ENCODE data around the gene NDC1.

Gene NDC1

DNA sequence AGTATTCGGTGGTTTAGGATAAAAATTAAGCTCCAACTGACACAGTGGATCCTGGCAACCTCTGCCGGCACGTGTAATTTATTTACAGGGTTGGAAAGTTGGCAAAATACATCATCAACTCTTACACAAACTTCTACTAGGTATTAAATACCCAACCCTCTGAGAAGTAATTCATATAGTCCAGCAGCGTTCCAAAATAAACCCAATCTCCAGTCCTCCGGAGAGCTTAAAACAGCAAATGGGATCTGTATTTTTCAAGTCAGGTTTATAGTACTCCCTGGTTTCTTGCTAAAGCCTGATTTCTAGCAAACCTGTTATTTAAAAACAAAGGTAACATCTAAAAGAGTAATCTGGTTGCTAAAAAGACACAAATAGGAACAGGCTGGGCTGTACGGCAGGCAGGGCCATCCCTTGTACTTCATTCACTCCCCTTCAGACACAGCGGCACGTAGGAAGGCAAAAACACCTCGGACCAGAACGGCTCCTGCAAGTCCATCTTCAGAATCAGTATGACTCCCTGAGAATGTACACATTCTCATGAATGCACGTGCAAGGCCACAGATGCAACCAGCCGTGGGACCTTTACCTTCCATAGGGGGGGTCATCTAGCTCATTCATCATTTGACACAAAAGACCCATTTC is 107.8 kb downstream of the NDC1 start:
- no peak for DNase-seq

DNA sequence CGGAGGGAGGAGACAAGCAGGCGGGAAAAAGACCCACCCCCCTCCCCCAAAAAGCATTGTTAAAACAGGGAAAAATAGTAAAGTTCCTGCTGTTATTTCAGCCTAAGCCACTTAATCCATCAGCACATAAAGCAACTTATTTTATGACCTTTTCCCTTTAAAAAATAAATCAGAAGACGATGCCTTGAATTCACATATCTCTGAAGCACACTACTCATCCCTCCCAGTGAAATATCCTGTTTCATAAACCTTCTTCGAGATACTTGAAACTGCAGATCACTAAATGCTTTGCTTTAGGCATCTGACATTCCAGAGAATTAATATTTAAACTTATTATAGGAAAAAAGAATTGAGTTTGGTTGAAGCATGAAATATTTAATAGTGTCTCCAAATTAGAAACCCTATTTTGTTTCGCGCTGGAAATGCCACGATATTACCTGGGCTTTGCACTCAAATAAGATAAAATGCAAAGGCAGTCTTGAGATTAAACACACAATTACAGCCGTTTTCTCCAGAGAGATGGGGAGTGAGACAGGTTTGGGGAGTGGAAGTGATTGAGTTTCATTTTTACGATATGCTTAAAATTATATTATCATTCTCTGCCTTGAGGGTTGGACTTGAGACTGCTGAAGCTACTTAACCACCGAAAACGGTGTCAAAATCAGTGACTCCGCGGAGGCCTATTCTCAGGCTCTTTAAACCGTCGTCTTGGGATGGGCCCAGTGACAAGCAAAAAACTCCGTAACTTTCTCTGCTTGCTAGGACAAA is 108.5 kb downstream of the NDC1 start:
- no peak for DNase-seq

DNA sequence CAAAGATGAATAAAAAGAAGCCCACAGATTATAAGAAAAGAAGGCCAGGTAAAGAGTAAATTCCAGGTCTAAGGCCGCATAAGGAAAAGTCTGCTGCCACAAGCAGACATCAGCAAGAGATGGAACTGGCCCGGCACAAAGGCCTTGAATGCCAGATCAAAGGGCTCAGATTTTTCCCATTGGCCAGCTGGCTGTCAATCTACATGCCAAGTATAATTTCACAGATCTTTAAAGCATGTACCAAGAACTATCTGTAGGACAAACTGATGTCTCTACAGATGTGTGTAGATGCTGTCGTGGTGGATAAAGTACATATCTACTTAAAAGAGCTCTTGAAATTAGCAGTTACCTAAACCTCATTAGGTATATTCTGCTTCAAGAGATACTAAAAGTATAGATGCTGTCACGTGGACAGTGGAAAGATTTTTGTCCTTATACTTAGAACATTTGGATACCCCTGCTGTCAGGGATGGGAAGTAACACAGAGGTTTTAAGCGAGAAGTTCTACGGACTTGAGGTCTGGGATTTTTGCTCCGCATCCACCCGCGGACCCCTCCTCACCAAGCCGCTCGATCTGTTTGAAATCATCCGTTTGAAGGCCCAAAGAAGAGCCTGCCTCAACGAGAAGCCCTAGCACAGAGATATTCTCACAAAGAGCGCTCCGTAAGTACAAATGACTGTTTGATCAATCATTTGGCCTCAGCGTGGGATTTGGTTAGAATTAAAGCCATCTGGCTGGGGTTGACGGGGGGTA is 109.2 kb downstream of the NDC1 start:
- DNase-seq: no peak

DNA sequence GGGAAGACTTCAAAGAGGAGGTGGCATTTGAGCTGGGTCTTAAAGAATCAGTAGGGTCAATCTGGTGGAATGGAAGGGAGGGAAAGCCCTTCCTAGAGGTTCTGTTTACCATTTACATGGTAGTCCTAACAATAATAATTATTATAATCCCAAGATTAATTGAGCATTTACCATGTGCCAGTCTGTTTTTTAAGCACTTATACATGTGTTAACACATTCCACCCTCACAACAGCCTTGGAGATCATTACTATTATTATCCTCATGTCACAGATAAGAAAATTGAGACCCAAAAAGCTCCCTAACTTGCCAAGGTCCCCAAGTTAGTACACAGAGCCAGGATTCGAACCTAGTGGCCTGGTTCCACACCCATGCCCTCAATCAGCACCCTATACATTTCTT is 109.9 kb downstream of the NDC1 start:
- no peak for DNase-seq

DNA sequence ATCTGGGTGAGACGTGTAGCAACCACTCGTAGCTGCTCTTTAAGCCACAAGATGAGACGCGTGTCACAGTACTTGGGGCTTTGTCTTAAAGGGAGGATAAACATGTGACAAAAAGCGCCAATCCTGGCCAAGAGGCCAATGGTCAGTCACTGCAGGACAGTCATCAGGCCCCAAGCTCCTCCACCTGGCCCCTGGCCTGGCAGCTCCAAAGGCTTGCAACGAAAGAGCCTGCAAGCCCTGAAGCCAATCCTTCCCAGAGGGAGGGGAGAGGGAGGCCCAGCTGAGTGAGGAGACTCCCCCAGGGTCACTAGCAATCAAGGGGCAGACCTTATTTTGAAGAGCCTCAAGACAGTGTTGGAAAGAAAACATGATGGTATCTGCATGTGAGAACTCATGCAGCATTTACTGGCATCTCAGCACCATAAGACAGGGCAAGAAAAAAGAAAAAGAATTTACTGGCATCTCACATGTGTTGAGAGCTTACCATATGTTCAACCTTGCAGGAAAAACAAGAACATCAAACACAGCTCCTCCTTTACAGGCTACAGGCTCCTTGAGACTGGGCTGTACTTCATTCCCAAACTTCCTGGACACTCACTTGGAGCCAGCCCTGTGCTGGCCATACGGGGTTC is 110.5 kb downstream of the NDC1 start:
- DNase-seq: no peak

DNA sequence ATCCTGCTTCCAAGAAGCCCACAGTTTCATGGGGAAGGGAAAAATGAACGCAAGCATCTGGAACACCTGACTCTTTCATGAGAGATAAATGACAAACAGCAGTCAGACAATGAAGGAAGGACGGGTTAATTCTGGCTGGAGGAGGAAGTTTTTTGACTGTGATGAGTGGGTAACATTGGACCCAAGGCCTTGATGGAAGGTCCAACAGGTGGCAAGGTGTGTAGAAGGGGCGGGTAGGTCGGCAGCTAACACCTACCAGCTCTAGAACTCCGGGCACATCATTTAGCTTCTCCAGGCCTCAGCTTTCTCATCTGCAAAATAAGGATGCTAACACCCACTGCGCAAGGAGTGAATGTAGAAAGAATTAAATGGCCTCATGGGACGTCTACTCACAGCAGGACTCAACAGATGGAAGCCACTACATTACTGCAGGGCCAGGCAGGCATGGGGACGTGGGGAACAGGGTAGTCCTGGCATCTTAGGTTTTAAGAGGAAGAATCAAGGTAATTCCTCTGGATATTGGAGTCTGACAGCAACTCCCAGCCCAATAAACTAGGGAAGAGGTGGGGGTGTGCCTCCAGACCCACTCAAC is 112.0 kb downstream of the NDC1 start:
- DNase-seq: no peak

DNA sequence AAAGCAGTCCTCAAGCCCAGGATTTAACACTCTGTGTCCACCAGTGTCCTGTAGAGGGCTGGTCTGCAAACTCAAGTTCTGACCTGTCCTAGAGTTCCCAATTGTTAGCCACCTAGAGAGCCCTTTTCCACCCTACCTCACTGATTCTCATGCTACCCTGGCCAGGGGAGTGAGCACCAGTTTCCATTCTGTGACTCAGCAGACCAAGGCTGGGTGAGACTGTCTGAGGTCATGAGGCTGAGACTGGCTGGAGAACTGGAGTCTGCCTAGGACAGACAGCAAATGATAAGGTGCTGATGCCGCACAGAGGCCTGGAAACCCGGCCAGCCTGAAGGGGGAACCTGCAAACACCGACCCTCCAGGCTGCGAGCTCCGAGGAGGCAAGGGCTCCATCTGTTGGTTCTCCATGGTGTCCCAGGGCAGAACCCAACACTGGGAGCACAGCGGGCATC is 112.8 kb downstream of the NDC1 start:
- no peak for DNase-seq

DNA sequence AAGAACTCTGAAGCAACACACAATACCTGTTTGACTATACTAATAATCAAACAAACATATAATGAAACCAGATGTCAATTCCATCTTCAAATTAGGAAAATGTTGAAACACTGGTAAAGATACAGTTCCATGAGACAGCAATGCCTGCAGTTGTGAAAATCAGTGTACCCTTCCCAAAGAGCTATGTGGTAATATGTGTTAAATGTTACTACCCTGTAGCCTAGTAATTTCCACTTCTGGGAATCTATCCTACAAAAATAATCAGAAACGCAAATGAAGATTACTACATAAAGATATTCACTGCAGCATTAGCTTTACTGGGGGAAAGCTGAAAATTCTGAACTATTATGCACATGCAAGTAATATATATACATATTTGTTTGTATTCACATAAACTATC is 116.1 kb downstream of the NDC1 start:
- no peak for DNase-seq

DNA sequence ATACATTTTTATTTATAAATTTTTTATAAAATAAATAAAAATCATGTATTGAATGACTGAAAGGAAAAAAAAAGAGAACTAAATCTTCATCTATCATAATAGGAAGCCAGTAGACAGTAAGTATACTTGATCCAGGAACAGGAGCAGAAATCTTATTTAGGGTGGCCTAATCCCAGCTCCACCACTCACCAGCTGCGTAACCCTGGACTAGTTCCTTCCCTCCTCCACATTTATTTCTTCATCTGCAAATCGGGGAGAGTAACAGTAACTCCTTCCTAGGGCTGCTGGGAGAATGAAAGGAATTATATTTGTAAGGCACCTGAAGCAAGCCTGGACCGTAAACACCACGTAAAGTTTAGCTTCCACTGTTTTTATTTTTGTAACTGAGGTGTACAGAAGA is 117.0 kb downstream of the NDC1 start:
- DNase-seq: no peak

DNA sequence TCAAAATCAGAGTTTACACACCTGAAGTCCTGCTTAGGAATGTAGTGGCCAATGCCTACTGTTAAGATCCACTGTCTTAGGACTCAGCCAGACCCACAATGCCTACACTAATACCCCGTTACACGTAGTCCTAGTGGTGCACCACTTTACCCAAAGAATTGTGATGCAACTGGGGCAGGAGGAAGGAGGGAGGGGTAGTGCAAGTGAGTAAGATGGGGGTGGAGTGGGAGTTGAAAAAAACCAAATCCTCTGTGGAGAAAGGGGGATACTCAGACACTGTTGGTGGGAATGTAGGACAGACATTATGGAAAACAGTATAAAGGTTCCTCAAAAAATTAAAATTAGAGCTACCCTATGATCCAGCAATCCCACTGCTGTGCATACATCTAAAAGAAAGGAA is 118.6 kb downstream of the NDC1 start:
- DNase-seq: no peak

DNA sequence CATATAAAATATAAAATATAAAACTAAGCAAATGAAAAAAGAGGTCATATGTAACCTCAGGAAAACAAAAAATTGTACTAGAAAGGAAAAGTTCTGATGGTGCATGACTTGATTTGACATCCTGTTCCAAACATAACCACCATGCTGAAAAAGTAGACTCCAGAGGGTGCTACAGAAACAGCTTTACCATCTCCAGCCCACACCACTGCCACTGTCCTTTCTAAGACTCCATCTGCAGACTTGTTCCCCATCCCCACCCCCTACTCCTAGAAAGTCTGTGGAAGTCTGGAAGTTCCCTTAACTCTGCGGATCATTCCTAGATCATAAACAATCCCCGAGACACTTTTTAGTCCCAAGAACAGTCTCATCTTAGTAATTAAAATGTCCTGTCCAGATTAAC is 119.7 kb downstream of the NDC1 start:
- DNase-seq: no peak

DNA sequence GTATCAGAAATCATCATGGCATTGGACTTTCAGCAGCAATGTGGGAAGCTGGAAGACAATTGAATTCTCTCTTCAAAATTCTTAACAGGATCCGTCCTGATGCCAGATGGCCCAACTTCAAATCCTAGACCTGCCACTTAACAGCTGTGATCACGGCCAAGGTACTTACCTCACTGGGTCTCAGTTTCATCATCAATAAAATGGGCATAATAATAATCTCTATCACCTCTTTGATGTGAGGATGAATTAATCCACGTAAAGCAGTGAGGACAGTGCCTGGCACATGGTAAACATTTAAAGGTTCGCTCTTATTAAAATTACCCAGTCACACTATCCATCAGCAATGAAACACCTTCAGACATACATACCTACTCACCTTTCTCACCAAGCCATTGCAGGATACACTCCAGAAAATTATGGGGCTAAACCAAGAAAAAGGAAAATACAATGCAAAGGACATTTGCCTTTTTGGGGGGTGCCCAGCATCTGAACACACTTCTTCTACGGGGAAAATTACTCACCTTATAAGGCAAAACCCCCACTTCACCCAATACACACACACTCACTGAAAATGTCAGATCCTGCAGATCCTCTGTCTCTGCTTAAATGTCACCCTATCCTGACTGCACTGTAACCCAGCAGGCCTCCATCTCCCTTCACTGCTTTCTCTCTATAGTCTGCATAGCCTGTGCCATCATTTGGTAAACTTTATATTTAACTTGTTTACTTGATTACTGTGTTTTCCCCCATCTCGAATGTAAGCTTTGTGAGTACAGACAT is 120.9 kb downstream of the NDC1 start:
- no peak for DNase-seq

DNA sequence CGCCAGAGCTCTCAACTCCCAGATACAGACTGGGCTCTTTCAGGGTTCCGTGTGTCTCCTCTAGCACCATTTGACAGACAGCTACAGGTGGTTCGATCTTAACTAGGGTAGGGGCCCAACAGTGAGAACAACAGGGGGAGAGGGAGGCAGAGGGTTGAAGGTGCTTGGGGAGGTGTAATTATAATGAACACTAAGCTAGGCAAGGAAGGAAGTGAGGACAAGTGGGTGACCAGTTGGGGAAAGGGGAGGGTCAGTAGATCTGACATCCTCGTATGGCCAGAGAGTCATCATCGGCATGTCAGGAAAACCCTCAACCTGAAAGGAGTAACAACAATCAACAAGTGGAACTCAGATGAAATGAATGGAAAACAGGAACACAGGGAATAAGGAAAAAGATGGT is 121.9 kb downstream of the NDC1 start:
- no peak for DNase-seq

DNA sequence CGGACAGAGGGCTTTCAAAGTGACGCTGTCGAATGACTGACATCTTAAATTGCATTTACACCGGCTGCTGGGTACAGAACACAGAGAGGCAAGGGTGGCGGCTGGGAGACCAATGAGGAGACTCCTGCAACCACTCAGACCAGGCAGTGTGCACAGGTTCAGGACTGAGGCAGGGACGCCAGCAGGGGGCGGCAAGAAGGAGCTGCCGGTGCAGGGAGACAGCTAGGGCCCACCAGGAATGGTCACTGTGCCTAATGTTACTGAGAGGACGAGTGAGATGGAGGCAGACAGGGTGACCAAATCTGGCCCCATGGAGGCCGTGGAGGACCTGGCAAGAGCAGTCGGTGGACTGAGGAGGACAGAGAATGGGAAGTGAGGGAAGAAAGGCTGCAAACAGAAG is 122.6 kb downstream of the NDC1 start:
- no peak for DNase-seq

All from activated CD8-positive, alpha-beta memory T cell treated with anti-CD3 and anti-CD28 coated beads, Interleukin-2, amount 50 U/mL, for 4 hours (primary cell).